K562 (cell line): ENCODE measurements around the gene TRAF3IP3. TPM values are rescaled to one million over a fixed set of nuclear protein-coding genes. Genes with fewer than 3 reads are reported as not detected.

ENCODE experiments used
- ATAC-seq: fragments of 200-7000 bp; cut with Tn5 transposase; 3 replicates; pipeline ENCODE4 v1.9.1; 2020; ENCODE audit warnings: moderate library complexity
- BruUV-seq: library from RNA; stranded (reverse); fragments of 400-500 nt; replicated peaks from 2 replicates; lab custom pipeline; 2021; lab: Mats Ljungman, UMichigan
- CTCF ChIA-PET: fragments of 300-600 bp; formaldehyde crosslinking; extraction: SDS; loops from one replicate; lab custom pipeline; 2021; ENCODE audit warnings: low intra/inter-chr PET ratio; lab: Yijun Ruan, JAX
- POLR2A ChIA-PET: fragments of 300-600, 350-650 bp; sonication (Branson Sonifier 250); formaldehyde crosslinking; extraction: SDS; loops from one replicate; lab custom pipeline; 2021; ENCODE audit warnings: antibody characterized with exemption, inconsistent platforms; lab: Yijun Ruan, JAX
- DNase-seq, 4 experiments: peaks; one replicate each; pipeline versions ENCODE4 v3.0.0 to v3.0.0-alpha.2; 2011 to 2018; ENCODE audit warnings: low spot score in 3 of 4, mixed read lengths in 3 of 4; ENCODE audit errors: extremely low read depth in 1 of 4
- FAIRE-seq: peaks from 2 replicates; lab custom pipeline; 2011; peaks lifted over from hg19 to GRCh38; lab: Jason Lieb, UNC
- H2AFZ ChIP-seq: 2 replicates; pipeline ENCODE4 v1.6.0; 2011; ENCODE audit warnings: low read depth, low read length, control low read depth, inconsistent platforms
- H3K27ac ChIP-seq: fragments of 200-600 bp; 3 replicates; pipeline ENCODE4 v1.8.0; 2011; ENCODE audit warnings: low read depth, mild to moderate bottlenecking, control low read depth, inconsistent platforms, low read length, moderate library complexity, mixed read lengths; ENCODE audit errors: extremely low read depth
- H3K27me3 ChIP-seq, 2 experiments: fragments of 300-600 bp in 1 of 2; 2 replicates in 1 of 2; 3 replicates in 1 of 2; pipeline versions ENCODE4 v1.6.0 to v1.8.0; 2011; ENCODE audit warnings: inconsistent platforms in 2 of 2, low read length in 2 of 2, mild to moderate bottlenecking in 1 of 2, mixed read lengths in 1 of 2, moderate library complexity in 1 of 2; ENCODE audit not compliant: control insufficient read depth in 2 of 2, insufficient read depth in 2 of 2
- H3K36me3 ChIP-seq: fragments of 300-600 bp; 3 replicates; pipeline ENCODE4 v1.8.0; 2011; ENCODE audit warnings: mild to moderate bottlenecking, low read length, inconsistent platforms; ENCODE audit not compliant: control insufficient read depth, insufficient read depth
- H3K4me1 ChIP-seq, 2 experiments: fragments of 200-600 bp in 1 of 2; replicated peaks in 1 of 2; 2 replicates in 1 of 2; 3 replicates in 1 of 2; pipeline versions ENCODE4 v1.5.1 to v1.8.0; 2011; ENCODE audit warnings: inconsistent platforms in 2 of 2, low read length in 2 of 2, mild to moderate bottlenecking in 1 of 2, mixed read lengths in 1 of 2, moderate library complexity in 1 of 2; ENCODE audit not compliant: control insufficient read depth in 2 of 2, insufficient read depth in 2 of 2
- H3K4me2 ChIP-seq: 2 replicates; pipeline ENCODE4 v1.6.1; 2011; ENCODE audit warnings: low read length, control low read depth, inconsistent platforms, mixed read lengths; ENCODE audit not compliant: insufficient read depth
- H3K4me3 ChIP-seq: fragments of 200-600 bp; sonication (generic), shearing (Covaris generic); 2 replicates; pipeline ENCODE4 v1.5.1; 2016; ENCODE audit warnings: control low read depth, inconsistent platforms
- H3K79me2 ChIP-seq: fragments of 200-600 bp; 3 replicates; pipeline ENCODE4 v1.8.0; 2011; ENCODE audit warnings: low read length, inconsistent platforms; ENCODE audit not compliant: control insufficient read depth, insufficient read depth
- H3K9ac ChIP-seq, 2 experiments: 2 replicates each; pipeline versions ENCODE4 v1.6.0 to v1.6.1; 2011; ENCODE audit warnings: low read depth in 2 of 2, low read length in 2 of 2, control low read depth in 1 of 2, inconsistent platforms in 1 of 2, mild to moderate bottlenecking in 1 of 2, mixed read lengths in 1 of 2; ENCODE audit not compliant: insufficient read depth in 1 of 2
- H3K9me1 ChIP-seq: one replicate; pipeline ENCODE4 v1.6.0; 2011; ENCODE audit warnings: inconsistent platforms, mild to moderate bottlenecking, low read length, moderate library complexity; ENCODE audit not compliant: control insufficient read depth, insufficient read depth
- H3K9me3 ChIP-seq: replicated peaks from 2 replicates; pipeline ENCODE4 v1.5.1; 2011; ENCODE audit warnings: low read depth, low read length, inconsistent platforms; ENCODE audit not compliant: control insufficient read depth, insufficient read depth
- H4K20me1 ChIP-seq: replicated peaks from 2 replicates; pipeline ENCODE4 v1.6.1; 2011; ENCODE audit warnings: low read length, inconsistent platforms, mixed read lengths; ENCODE audit not compliant: control insufficient read depth, insufficient read depth
- BRCA1 ChIP-seq, 2 experiments: fragments of 450-650 bp in 1 of 2; sonication (generic) in 1 of 2; formaldehyde crosslinking in 1 of 2; IDR thresholded peaks; 2 replicates each; pipeline versions ENCODE4 v1.5.0 to v1.6.1; 2017 to 2020; ENCODE audit warnings: mild to moderate bottlenecking in 1 of 2, missing genetic modification reagents in 1 of 2
- RBM39 ChIP-seq: fragments of 200-400 bp; formaldehyde crosslinking; optimal IDR thresholded peaks from 2 replicates; pipeline ENCODE3; 2018; ENCODE audit warnings: low read depth, low read length
- ZNF561 ChIP-seq: fragments of 450-650 bp; formaldehyde crosslinking; conservative IDR thresholded peaks from 2 replicates; pipeline ENCODE4 v1.4.0; 2020; ENCODE audit warnings: mild to moderate bottlenecking, moderate library complexity
- WGBS: fragments of 100-300 bp; shearing (Covaris generic); methylation state at CpG from one replicate; pipeline ENCODE4 v1.1.6; 2016; ENCODE audit warnings: low coverage, mixed read lengths; ENCODE audit not compliant: insufficient coverage; ENCODE audit errors: missing lambda C conversion rate; 5-methylcytosine and 5-hydroxymethylcytosine counted together
- in situ Hi-C: fragments of 300-500 bp; cut with MboI; formaldehyde crosslinking; loops from 4 replicates; pipeline ENCODE4 v1.15.0; 2018; ENCODE audit warnings: inconsistent platforms, mixed read lengths
- intact Hi-C: fragments of 100-400 bp; cut with micrococcal nuclease; formaldehyde crosslinking; loops from 2 replicates; pipeline ENCODE4 v1.14.2; 2022
- polyA plus RNA-seq, 8 experiments: library from polyadenylated mRNA; depleted of rRNA in 4 of 8; stranded (reverse) in 5 of 8; unstranded in 3 of 8; fragments of >200 nt; fragmentation: Nextera tagmentation in 2 of 8; fragmentation: Illumina TruSeq in 1 of 8; extraction: Ambion mirVana in 2 of 8; extraction: Trizol in 1 of 8; gene quantifications; 2 replicates each; pipeline versions ENCODE4 v1.2.1 to v1.2.3, GENCODE V29; 2011 to 2014; ENCODE audit warnings: inconsistent platforms in 1 of 8, missing spikeins in 1 of 8
- total RNA-seq, 7 experiments: library from RNA; depleted of rRNA in 6 of 7; stranded (reverse); fragments of >200 nt in 6 of 7; fragmentation: Illumina TruSeq in 2 of 7; extraction: Trizol in 2 of 7; gene quantifications; 2 replicates each; pipeline versions ENCODE4 v1.2.1 to v1.2.3, GENCODE V29; 2011 to 2021; ENCODE audit warnings: low replicate concordance in 1 of 7
- TF ChIP-seq, protein P1 (sequence below), 2 experiments: fragments of 450-650 bp in 1 of 2; IDR thresholded peaks; 2 replicates each; pipeline ENCODE4 v1.6.1; 2011 to 2017; ENCODE audit warnings: low read depth in 2 of 2, antibody characterized with exemption in 1 of 2, borderline replicate concordance in 1 of 2, low read length in 1 of 2, mild to moderate bottlenecking in 1 of 2, mixed read lengths in 1 of 2; ENCODE audit not compliant: control insufficient read depth in 1 of 2
- TF ChIP-seq, protein P2 (sequence below), 2 experiments: fragments of 150-350 bp in 1 of 2; IDR thresholded peaks; 2 replicates each; pipeline ENCODE4 v1.6.1; 2012 to 2016; ENCODE audit warnings: low read depth in 2 of 2, low read length in 2 of 2, mild to moderate bottlenecking in 1 of 2, moderate library complexity in 1 of 2
- TF ChIP-seq, protein P3 (sequence below): sonication (generic); IDR thresholded peaks from 2 replicates; pipeline ENCODE4 v1.6.1; 2016
- TF ChIP-seq, protein P4 (sequence below): sonication (generic); formaldehyde crosslinking; IDR thresholded peaks from 2 replicates; pipeline ENCODE4 v1.5.0; 2020; ENCODE audit warnings: missing genetic modification reagents

The TRAF3IP3 gene
- total and polyA plus RNA-seq, 9 of the 15 experiments (the other 6 are each of a cell fraction or from before 2014, with no cell fraction given) = 0.06 to 1.1 (median 0.31) TPM

DNA sequence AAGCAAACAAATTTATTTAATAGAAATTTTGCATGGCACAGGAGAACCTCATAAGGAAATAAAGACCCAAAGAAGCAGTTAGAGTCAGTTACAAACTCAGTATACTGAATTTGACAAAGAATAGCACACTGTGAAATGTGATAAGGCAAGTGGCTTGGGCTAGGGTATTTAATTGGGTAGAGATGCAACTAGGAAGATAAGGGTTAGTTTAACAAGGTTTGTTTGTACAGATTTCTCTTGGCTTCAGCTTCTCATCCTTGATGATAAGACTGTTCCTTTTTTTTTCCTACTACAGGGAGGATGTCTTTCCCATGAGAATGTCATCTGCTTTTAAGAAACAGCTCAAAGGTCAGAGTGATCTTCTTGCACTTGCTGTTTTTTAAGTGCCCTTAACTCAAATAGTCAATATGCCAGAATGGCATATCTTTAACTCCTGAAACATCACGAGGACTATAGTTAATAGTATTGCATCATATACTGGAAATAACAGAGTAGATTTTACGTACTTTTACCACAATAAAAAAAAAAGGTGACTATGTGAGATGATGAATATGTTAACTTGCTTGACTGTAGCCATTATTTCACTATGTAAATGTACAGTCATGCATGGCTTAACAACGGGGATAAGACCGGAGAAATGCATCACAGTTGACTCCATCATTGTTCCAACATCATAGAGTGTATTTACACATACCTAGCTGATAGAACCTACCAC is 9.2 kb upstream of the TRAF3IP3 start (continued):
- TF ChIP-seq, protein P1, sequence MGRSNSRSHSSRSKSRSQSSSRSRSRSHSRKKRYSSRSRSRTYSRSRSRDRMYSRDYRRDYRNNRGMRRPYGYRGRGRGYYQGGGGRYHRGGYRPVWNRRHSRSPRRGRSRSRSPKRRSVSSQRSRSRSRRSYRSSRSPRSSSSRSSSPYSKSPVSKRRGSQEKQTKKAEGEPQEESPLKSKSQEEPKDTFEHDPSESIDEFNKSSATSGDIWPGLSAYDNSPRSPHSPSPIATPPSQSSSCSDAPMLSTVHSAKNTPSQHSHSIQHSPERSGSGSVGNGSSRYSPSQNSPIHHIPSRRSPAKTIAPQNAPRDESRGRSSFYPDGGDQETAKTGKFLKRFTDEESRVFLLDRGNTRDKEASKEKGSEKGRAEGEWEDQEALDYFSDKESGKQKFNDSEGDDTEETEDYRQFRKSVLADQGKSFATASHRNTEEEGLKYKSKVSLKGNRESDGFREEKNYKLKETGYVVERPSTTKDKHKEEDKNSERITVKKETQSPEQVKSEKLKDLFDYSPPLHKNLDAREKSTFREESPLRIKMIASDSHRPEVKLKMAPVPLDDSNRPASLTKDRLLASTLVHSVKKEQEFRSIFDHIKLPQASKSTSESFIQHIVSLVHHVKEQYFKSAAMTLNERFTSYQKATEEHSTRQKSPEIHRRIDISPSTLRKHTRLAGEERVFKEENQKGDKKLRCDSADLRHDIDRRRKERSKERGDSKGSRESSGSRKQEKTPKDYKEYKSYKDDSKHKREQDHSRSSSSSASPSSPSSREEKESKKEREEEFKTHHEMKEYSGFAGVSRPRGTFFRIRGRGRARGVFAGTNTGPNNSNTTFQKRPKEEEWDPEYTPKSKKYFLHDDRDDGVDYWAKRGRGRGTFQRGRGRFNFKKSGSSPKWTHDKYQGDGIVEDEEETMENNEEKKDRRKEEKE (IDR thresholded peaks at IDR 0.05; ENCODE audit: borderline replicate concordance in 1 of 2, control insufficient read depth in 1 of 2, low read depth in 2 of 2, low read length in 1 of 2) = no peak

DNA sequence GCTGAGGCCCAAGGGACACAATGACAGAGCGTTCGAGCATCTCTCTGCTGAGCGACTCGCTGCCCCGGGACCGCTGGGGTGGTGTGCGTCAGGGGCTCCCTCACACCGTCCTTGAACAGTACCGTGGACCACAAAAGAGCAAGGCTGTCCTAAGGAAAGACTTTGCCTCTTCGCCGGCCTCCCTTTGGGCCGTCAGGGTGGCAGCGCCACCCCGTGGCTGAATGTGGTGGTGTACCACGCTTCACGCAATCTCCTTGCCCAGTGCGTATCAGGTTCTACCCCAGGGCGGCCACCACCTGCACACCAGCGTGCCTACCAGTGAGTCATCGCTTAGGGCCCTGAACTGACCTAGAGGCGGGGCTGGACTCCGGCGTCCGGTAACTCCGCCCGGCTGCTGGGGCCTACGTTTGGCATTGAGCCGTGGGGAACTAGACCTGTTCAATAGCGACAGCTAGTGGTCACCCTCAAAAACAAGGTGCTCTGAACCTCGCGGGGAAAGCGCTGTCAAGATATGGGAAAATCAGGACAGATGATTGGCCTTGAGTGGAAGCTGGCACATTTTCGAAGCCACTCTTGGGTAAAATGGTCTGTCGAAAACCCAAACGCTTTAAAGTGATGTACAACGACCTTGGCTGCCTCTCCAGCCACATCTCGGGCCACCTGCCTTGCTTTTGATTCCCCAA is 8.1 kb upstream of the TRAF3IP3 start:
- ChIA-PET POLR2A (interaction anchor here (1.0 to 1.1 kb wide), 3 partner anchors 11 to 65 kb away, joined by 3 to 4 read pairs (median 3); no protein-coding TSS in a partner anchor), CTCF (interaction anchor here (0.6 to 3.2 kb wide), 9 partner anchors 20 to 177 kb away, joined by 3 to 22 read pairs (median 5); no protein-coding TSS in a partner anchor)
- BruUV-seq = no TSS peak
- H3K9me3 ChIP-seq = no peaks in the 10 kb centered on the region
- ATAC-seq = peak; percentile 99
- H3K27ac ChIP-seq = no peak overlapping the region; the same call in 2 of the 3 replicates
- H2AFZ ChIP-seq = peak overlapping the region; percentile 85
- no peaks in the 10 kb centered on the region for H3K79me2 ChIP-seq
- in situ Hi-C loops (no loop called here), intact Hi-C loops (loop anchor here (1.0 to 10.0 kb wide), 4 partner anchors 54 to 178 kb away; no protein-coding TSS in a partner anchor)
- H4K20me1 ChIP-seq = no peaks in the 10 kb centered on the region
- no peaks in the 10 kb centered on the region for H3K9me1 ChIP-seq
- peaks cover 13 to 19% of the 10 kb centered on the region in 2 experiments for H3K27me3 ChIP-seq
- DNase-seq = peak; percentile 93 to 96 (median 95)
- no peaks in the 10 kb centered on the region for H3K36me3 ChIP-seq
- H3K4me1 ChIP-seq = peaks cover 5 to 7% of the 10 kb centered on the region in 2 experiments; a peak in 4 of 5 replicates
- peak overlapping the region; percentile 76 for H3K4me2 ChIP-seq
- FAIRE-seq = peak; percentile 96
- whole genome bisulfite sequencing = 8% methylated on average over 37 of the region's 37 CpGs
- peak overlapping the region; percentile 40 to 86; a peak in 3 of 4 replicates for H3K9ac ChIP-seq
- peak overlapping the region; percentile 28 for H3K4me3 ChIP-seq
- TF ChIP-seq BRCA1 (IDR thresholded peaks at IDR 0.05) (no peak), BRCA1 (CRISPR knock-in tag; IDR thresholded peaks at IDR 0.05) (no peak), ZNF561 (CRISPR knock-in tag) (no peak), RBM39 (peak; percentile 37)
- TF ChIP-seq, protein P2, sequence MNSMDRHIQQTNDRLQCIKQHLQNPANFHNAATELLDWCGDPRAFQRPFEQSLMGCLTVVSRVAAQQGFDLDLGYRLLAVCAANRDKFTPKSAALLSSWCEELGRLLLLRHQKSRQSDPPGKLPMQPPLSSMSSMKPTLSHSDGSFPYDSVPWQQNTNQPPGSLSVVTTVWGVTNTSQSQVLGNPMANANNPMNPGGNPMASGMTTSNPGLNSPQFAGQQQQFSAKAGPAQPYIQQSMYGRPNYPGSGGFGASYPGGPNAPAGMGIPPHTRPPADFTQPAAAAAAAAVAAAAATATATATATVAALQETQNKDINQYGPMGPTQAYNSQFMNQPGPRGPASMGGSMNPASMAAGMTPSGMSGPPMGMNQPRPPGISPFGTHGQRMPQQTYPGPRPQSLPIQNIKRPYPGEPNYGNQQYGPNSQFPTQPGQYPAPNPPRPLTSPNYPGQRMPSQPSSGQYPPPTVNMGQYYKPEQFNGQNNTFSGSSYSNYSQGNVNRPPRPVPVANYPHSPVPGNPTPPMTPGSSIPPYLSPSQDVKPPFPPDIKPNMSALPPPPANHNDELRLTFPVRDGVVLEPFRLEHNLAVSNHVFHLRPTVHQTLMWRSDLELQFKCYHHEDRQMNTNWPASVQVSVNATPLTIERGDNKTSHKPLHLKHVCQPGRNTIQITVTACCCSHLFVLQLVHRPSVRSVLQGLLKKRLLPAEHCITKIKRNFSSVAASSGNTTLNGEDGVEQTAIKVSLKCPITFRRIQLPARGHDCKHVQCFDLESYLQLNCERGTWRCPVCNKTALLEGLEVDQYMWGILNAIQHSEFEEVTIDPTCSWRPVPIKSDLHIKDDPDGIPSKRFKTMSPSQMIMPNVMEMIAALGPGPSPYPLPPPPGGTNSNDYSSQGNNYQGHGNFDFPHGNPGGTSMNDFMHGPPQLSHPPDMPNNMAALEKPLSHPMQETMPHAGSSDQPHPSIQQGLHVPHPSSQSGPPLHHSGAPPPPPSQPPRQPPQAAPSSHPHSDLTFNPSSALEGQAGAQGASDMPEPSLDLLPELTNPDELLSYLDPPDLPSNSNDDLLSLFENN (IDR thresholded peaks at IDR 0.05; ENCODE audit: low read depth in 2 of 2, low read length in 2 of 2) = peak in 1 of 2 experiments; percentile 34; a peak in 1 of 4 replicates
- TF ChIP-seq, protein P3, sequence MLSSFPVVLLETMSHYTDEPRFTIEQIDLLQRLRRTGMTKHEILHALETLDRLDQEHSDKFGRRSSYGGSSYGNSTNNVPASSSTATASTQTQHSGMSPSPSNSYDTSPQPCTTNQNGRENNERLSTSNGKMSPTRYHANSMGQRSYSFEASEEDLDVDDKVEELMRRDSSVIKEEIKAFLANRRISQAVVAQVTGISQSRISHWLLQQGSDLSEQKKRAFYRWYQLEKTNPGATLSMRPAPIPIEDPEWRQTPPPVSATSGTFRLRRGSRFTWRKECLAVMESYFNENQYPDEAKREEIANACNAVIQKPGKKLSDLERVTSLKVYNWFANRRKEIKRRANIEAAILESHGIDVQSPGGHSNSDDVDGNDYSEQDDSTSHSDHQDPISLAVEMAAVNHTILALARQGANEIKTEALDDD = 0 out of 2 replicates have a peak, but pooled peaks have one; percentile 46
- TF ChIP-seq, protein P4, sequence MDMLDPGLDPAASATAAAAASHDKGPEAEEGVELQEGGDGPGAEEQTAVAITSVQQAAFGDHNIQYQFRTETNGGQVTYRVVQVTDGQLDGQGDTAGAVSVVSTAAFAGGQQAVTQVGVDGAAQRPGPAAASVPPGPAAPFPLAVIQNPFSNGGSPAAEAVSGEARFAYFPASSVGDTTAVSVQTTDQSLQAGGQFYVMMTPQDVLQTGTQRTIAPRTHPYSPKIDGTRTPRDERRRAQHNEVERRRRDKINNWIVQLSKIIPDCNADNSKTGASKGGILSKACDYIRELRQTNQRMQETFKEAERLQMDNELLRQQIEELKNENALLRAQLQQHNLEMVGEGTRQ (CRISPR knock-in tag) = no peak
